ENCODE measurements around the gene TSPAN9.

The TSPAN9 gene

GRCh38 chr12:3150308-3150670, 73.1 kb downstream of the TSPAN9 start:
- Histone ChIP-seq H3K79me2 (ENCODE audit: insufficient read depth, low read length) (no peaks in the 10 kb centered on the region), H3K4me2 (ENCODE audit: low read length) (no peak overlapping the region), H3K27me3 (ENCODE audit: insufficient read depth, low read length) (peaks cover 26% of the 10 kb centered on the region; the same call in 1 of the 2 replicates), H3K36me3 (ENCODE audit: insufficient read depth, low read length) (no peaks in the 10 kb centered on the region), H3K9ac (ENCODE audit: low read length) (no peak overlapping the region), H3K9me2 (ENCODE audit: low read depth, low read length) (no peaks in the 10 kb centered on the region), H3K9me3 (ENCODE audit: low read length) (no peaks in the 10 kb centered on the region), H2AFZ (ENCODE audit: low read length) (no peak overlapping the region), H3K4me3 (ENCODE audit: low read depth, low read length, poor library complexity, severe bottlenecking) (no peak overlapping the region), H3F3A (ENCODE audit: insufficient read depth, low read length) (no peaks in the 10 kb centered on the region), H3K27ac (ENCODE audit: low read depth, low read length, poor library complexity, severe bottlenecking) (no peak overlapping the region), H3K4me1 (ENCODE audit: insufficient read depth, low read length, severe bottlenecking) (no peaks in the 10 kb centered on the region), H4K20me1 (ENCODE audit: insufficient read depth, low read length) (no peaks in the 10 kb centered on the region)
- no peak for TF ChIP-seq EZH2 (IDR thresholded peaks at IDR 0.05; ENCODE audit: borderline replicate concordance, low read length)
- TF ChIP-seq, protein P1, sequence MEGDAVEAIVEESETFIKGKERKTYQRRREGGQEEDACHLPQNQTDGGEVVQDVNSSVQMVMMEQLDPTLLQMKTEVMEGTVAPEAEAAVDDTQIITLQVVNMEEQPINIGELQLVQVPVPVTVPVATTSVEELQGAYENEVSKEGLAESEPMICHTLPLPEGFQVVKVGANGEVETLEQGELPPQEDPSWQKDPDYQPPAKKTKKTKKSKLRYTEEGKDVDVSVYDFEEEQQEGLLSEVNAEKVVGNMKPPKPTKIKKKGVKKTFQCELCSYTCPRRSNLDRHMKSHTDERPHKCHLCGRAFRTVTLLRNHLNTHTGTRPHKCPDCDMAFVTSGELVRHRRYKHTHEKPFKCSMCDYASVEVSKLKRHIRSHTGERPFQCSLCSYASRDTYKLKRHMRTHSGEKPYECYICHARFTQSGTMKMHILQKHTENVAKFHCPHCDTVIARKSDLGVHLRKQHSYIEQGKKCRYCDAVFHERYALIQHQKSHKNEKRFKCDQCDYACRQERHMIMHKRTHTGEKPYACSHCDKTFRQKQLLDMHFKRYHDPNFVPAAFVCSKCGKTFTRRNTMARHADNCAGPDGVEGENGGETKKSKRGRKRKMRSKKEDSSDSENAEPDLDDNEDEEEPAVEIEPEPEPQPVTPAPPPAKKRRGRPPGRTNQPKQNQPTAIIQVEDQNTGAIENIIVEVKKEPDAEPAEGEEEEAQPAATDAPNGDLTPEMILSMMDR (IDR thresholded peaks at IDR 0.05; ENCODE audit: low read length), result no peak

DNA sequence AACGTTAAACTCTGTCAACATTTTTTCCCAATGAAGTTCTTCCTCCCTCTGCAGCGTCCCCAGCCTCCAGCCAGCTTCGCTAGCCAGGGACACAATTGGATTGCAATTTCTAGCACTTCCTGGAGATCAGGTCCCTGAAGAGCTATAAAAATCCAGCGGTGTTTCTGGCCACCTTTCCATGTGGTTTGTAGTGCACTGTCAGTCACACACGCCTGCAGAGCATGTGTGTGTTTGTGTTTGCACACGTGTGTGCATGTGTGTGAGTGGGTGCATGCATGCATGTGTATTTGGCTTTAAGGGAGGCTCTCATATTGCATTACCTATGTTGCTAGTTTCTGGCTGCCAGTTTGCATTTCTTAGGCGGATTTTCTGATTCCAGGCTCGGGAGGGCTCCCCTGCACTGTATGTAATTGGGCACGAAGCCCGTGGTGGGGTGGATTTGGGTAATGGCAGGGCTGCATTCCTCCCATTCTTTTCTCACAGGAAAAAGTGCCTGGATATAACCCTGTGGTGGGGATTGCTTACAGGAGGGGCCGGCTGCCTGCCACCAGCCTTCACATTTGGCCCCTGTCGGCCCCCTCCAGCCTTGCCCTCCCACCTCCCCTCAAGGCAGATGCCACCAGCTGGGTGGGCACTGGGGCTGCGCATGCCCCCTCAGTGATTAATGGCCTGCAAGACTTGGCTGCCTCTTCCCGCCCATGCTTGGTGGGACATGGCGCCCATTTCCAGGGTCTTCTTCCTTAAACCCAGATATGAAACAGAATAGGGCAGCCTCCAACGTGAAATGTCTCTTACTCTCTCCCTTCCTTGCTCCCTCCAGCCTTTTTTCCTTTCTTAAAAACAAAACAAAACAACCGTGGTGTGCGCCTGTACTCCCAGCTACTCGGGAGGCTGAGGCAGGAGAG, 74.0 kb downstream of the TSPAN9 start:
- no peaks in the 10 kb centered on the region for H3K79me2 ChIP-seq (ENCODE audit: insufficient read depth, low read length)
- no peak overlapping the region for H3K4me2 ChIP-seq (ENCODE audit: low read length)
- TF ChIP-seq, protein P1 (IDR thresholded peaks at IDR 0.05; ENCODE audit: low read length), result no peak
- no peak for TF ChIP-seq EZH2 (IDR thresholded peaks at IDR 0.05; ENCODE audit: borderline replicate concordance, low read length)
- no peaks in the 10 kb centered on the region for H3F3A ChIP-seq (ENCODE audit: insufficient read depth, low read length)
- no peaks in the 10 kb centered on the region for H3K4me1 ChIP-seq (ENCODE audit: insufficient read depth, low read length, severe bottlenecking)
- no peak overlapping the region for H2AFZ ChIP-seq (ENCODE audit: low read length)
- no peak overlapping the region for H3K27ac ChIP-seq (ENCODE audit: low read depth, low read length, poor library complexity, severe bottlenecking)
- no peak overlapping the region for H3K9ac ChIP-seq (ENCODE audit: low read length)
- H4K20me1 ChIP-seq (ENCODE audit: insufficient read depth, low read length), result no peaks in the 10 kb centered on the region
- peaks cover 18% of the 10 kb centered on the region; the same call in 1 of the 2 replicates for H3K27me3 ChIP-seq (ENCODE audit: insufficient read depth, low read length)
- H3K9me3 ChIP-seq (ENCODE audit: low read length), result no peaks in the 10 kb centered on the region
- no peak overlapping the region for H3K4me3 ChIP-seq (ENCODE audit: low read depth, low read length, poor library complexity, severe bottlenecking)
- H3K9me2 ChIP-seq (ENCODE audit: low read depth, low read length), result no peaks in the 10 kb centered on the region
- H3K36me3 ChIP-seq (ENCODE audit: insufficient read depth, low read length), result no peaks in the 10 kb centered on the region

GRCh38 chr12:3152011-3152511, 74.9 kb downstream of the TSPAN9 start:
- H3K79me2 ChIP-seq (ENCODE audit: insufficient read depth, low read length), result no peaks in the 10 kb centered on the region
- H3K9ac ChIP-seq (ENCODE audit: low read length), result no peak overlapping the region

More at GRCh38 chr12:3152011-3152511, 74.9 kb downstream of the TSPAN9 start:
- H3K27me3 ChIP-seq (ENCODE audit: insufficient read depth, low read length), result peaks cover 18% of the 10 kb centered on the region; the same call in 1 of the 2 replicates
- H3K4me2 ChIP-seq (ENCODE audit: low read length), result no peak overlapping the region
- H3K4me3 ChIP-seq (ENCODE audit: low read depth, low read length, poor library complexity, severe bottlenecking), result no peak overlapping the region
- H3K36me3 ChIP-seq (ENCODE audit: insufficient read depth, low read length), result no peaks in the 10 kb centered on the region
- H3K4me1 ChIP-seq (ENCODE audit: insufficient read depth, low read length, severe bottlenecking), result no peaks in the 10 kb centered on the region
- H3F3A ChIP-seq (ENCODE audit: insufficient read depth, low read length), result no peaks in the 10 kb centered on the region
- H3K9me2 ChIP-seq (ENCODE audit: low read depth, low read length), result no peaks in the 10 kb centered on the region
- TF ChIP-seq EZH2 (IDR thresholded peaks at IDR 0.05; ENCODE audit: borderline replicate concordance, low read length), result no peak
- TF ChIP-seq, protein P1 (IDR thresholded peaks at IDR 0.05; ENCODE audit: low read length), result no peak
- H2AFZ ChIP-seq (ENCODE audit: low read length), result no peak overlapping the region
- no peaks in the 10 kb centered on the region for H3K9me3 ChIP-seq (ENCODE audit: low read length)
- no peak overlapping the region for H3K27ac ChIP-seq (ENCODE audit: low read depth, low read length, poor library complexity, severe bottlenecking)
- H4K20me1 ChIP-seq (ENCODE audit: insufficient read depth, low read length), result no peaks in the 10 kb centered on the region

Data from OCI-LY1 (cell line).